SK-N-SH (cell line): ENCODE measurements around the gene CATSPERE. TPM values are rescaled to one million over a fixed set of nuclear protein-coding genes. Genes with fewer than 3 reads are reported as not detected.
"Not testable (repeated sequence)": the region's sequence is repeated elsewhere in the genome, so short reads cannot be mapped to it uniquely, and the experiment has no call there.

Experiments used
- CTCF ChIA-PET: fragments of 300-600, 350-600 bp; formaldehyde crosslinking; extraction: SDS; loops from one replicate; lab custom pipeline; 2021; lab: Yijun Ruan, JAX
- POLR2A ChIA-PET: fragments of 350-600 bp; sonication (Branson Sonifier 250); formaldehyde crosslinking; extraction: SDS; loops from one replicate; lab custom pipeline; 2020; ENCODE audit warnings: antibody characterized with exemption, inconsistent platforms; lab: Yijun Ruan, JAX
- DNase-seq: peaks from one replicate; pipeline ENCODE4 v3.0.0; 2012
- H2AFZ ChIP-seq: fragments of 200-600 bp; sonication (generic); 2 replicates; pipeline ENCODE4 v1.8.1; 2016; ENCODE audit warnings: antibody characterized with exemption, mild to moderate bottlenecking, low read depth
- H3F3A ChIP-seq: fragments of 200-600 bp; sonication (generic); replicated peaks from 2 replicates; pipeline ENCODE3; 2016; ENCODE audit warnings: antibody characterized with exemption, mild to moderate bottlenecking; ENCODE audit not compliant: insufficient read depth
- H3K27ac ChIP-seq, 2 experiments: fragments of 200-500 bp in 1 of 2; fragments of 200-600 bp in 1 of 2; sonication (Bioruptor generic) in 1 of 2; sonication (generic), shearing (Covaris generic) in 1 of 2; 2 replicates each; pipeline versions ENCODE4 v1.5.1 to v1.6.1; 2014 to 2016; ENCODE audit warnings: low read depth in 2 of 2, inconsistent platforms in 1 of 2, low read length in 1 of 2, mild to moderate bottlenecking in 1 of 2, mixed read lengths in 1 of 2
- H3K27me3 ChIP-seq: fragments of 200-600 bp; sonication (generic), shearing (Covaris generic); 2 replicates; pipeline ENCODE4 v1.6.1; 2016; ENCODE audit warnings: mixed run types; ENCODE audit not compliant: insufficient read depth
- H3K36me3 ChIP-seq, 2 experiments: fragments of 200-500 bp in 1 of 2; fragments of 200-600 bp in 1 of 2; sonication (Bioruptor generic) in 1 of 2; sonication (generic) in 1 of 2; replicated peaks in 1 of 2; 2 replicates each; pipeline versions ENCODE3 to v1.5.1; 2014 to 2016; ENCODE audit warnings: low read length in 1 of 2, mild to moderate bottlenecking in 1 of 2; ENCODE audit not compliant: insufficient read depth in 2 of 2, control insufficient read depth in 1 of 2
- H3K4me1 ChIP-seq, 2 experiments: fragments of 200-500 bp in 1 of 2; fragments of 200-600 bp in 1 of 2; sonication (Bioruptor generic) in 1 of 2; sonication (generic), shearing (Covaris generic) in 1 of 2; 2 replicates each; pipeline versions ENCODE4 v1.5.1 to v1.6.1; 2014 to 2016; ENCODE audit warnings: low read depth in 1 of 2, low read length in 1 of 2, mixed run types in 1 of 2; ENCODE audit not compliant: insufficient read depth in 2 of 2, control insufficient read depth in 1 of 2
- H3K4me2 ChIP-seq: fragments of 200-600 bp; sonication (generic), shearing (Covaris generic); 2 replicates; pipeline ENCODE4 v1.6.1; 2017; ENCODE audit warnings: mixed run types
- H3K4me3 ChIP-seq, 2 experiments: fragments of 200-500 bp in 1 of 2; fragments of 200-600 bp in 1 of 2; sonication (Bioruptor generic) in 1 of 2; sonication (generic), shearing (Covaris generic) in 1 of 2; 2 replicates each; pipeline versions ENCODE4 v1.5.1 to v1.8.1; 2014 to 2016; ENCODE audit warnings: low read depth in 2 of 2, inconsistent platforms in 1 of 2, low read length in 1 of 2, mild to moderate bottlenecking in 1 of 2, mixed read lengths in 1 of 2, moderate library complexity in 1 of 2
- H3K79me2 ChIP-seq: fragments of 200-600 bp; sonication (generic); 2 replicates; pipeline ENCODE4 v1.8.1; 2017; ENCODE audit warnings: mild to moderate bottlenecking; ENCODE audit not compliant: insufficient read depth
- H3K9ac ChIP-seq: fragments of 200-600 bp; sonication (generic); 2 replicates; pipeline ENCODE4 v1.6.1; 2017; ENCODE audit warnings: mixed run types
- H3K9me2 ChIP-seq: fragments of 200-600 bp; sonication (generic); 2 replicates; pipeline ENCODE4 v1.6.1; 2017; ENCODE audit warnings: mixed run types
- H3K9me3 ChIP-seq: fragments of 200-600 bp; sonication (generic); 2 replicates; pipeline ENCODE4 v1.6.1; 2017; ENCODE audit warnings: mixed run types, mild to moderate bottlenecking, moderate library complexity
- H4K20me1 ChIP-seq: fragments of 200-600 bp; sonication (generic); 2 replicates; pipeline ENCODE4 v1.6.1; 2017; ENCODE audit warnings: mild to moderate bottlenecking, mixed run types; ENCODE audit not compliant: insufficient read depth
- FOSL2 ChIP-seq: IDR thresholded peaks from 2 replicates; pipeline ENCODE4 v1.4.0; 2012; ENCODE audit warnings: low read depth, mild to moderate bottlenecking, moderate library complexity, borderline replicate concordance
- FOXJ3 ChIP-seq: sonication (generic); formaldehyde crosslinking; IDR thresholded peaks from 2 replicates; pipeline ENCODE4 v1.5.1; 2020; ENCODE audit warnings: mild to moderate bottlenecking, missing genetic modification reagents
- MXI1 ChIP-seq: IDR thresholded peaks from 2 replicates; pipeline ENCODE4 v1.6.1; 2012; ENCODE audit warnings: mild to moderate bottlenecking, low read depth, low read length, improper control_type of control experiment
- RFX5 ChIP-seq: IDR thresholded peaks from 2 replicates; pipeline ENCODE4 v1.6.1; 2012; ENCODE audit warnings: mild to moderate bottlenecking, improper control_type of control experiment, low read length
- RXRA ChIP-seq: IDR thresholded peaks from 2 replicates; pipeline ENCODE4 v1.4.0; 2012; ENCODE audit warnings: low read depth, mild to moderate bottlenecking, borderline replicate concordance
- SIN3A ChIP-seq: IDR thresholded peaks from 2 replicates; pipeline ENCODE4 v1.6.1; 2012; ENCODE audit warnings: low read depth, mild to moderate bottlenecking, low read length, moderate library complexity, borderline replicate concordance
- WGBS: methylation state at CpG from one replicate; pipeline ENCODE4 v1.1.6; 2017; ENCODE audit warnings: low lambda C conversion rate; 5-methylcytosine and 5-hydroxymethylcytosine counted together
- polyA plus RNA-seq, 3 experiments: library from polyadenylated mRNA; depleted of rRNA; stranded (reverse); fragments of >200 nt; gene quantifications; 2 replicates each; pipeline ENCODE4 v1.2.3, GENCODE V29; 2012
- TF ChIP-seq, protein P1 (sequence below): IDR thresholded peaks from 2 replicates; pipeline ENCODE4 v1.4.0; 2012; ENCODE audit warnings: low read depth, borderline replicate concordance

CATSPERE gene
- polyA plus RNA-seq, 1 of the 3 experiments (the other 2 are of a cell fraction): 0.30 TPM

DNA sequence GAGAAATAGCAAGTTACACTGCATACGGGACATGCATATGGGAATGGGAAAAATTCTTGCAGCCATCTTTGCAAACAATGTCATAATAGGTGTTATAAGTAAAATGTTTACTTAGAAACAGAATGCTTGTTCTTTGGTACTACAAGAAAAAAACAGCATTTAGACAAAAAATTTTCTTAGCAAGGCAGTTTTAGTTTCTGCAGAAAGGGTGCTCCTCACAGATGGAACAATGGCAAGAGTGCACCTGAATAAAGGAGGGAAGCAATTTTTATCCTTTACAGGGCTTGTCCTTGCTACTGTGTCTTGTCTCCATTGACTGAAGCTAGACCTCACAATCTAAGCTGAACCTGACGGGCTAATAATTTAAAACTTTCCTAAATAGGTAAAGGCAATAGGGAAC, 112.7 kb downstream of the CATSPERE start:
- Histone ChIP-seq H3K27ac (no peak overlapping the region), H3K27me3 (no peaks in the 10 kb centered on the region), H2AFZ (no peak overlapping the region), H3F3A (peaks cover 6% of the 10 kb centered on the region), H4K20me1 (no peaks in the 10 kb centered on the region), H3K4me2 (no peak overlapping the region), H3K9ac (no peak overlapping the region), H3K4me1 (no peaks in the 10 kb centered on the region), H3K9me3 (peaks cover 23% of the 10 kb centered on the region), H3K36me3 (no peaks in the 10 kb centered on the region), H3K4me3 (no peak overlapping the region), H3K9me2 (no peaks in the 10 kb centered on the region), H3K79me2 (no peaks in the 10 kb centered on the region)
- no peak for DNase-seq
- TF ChIP-seq MXI1 (no peak), SIN3A (no peak), RXRA (no peak), RFX5 (no peak), FOXJ3 (CRISPR knock-in tag) (no peak)
- 37% methylated on average over 2 of the region's 2 CpGs for WGBS
- CTCF ChIA-PET: no interaction called here
- POLR2A ChIA-PET: no interaction called here

DNA sequence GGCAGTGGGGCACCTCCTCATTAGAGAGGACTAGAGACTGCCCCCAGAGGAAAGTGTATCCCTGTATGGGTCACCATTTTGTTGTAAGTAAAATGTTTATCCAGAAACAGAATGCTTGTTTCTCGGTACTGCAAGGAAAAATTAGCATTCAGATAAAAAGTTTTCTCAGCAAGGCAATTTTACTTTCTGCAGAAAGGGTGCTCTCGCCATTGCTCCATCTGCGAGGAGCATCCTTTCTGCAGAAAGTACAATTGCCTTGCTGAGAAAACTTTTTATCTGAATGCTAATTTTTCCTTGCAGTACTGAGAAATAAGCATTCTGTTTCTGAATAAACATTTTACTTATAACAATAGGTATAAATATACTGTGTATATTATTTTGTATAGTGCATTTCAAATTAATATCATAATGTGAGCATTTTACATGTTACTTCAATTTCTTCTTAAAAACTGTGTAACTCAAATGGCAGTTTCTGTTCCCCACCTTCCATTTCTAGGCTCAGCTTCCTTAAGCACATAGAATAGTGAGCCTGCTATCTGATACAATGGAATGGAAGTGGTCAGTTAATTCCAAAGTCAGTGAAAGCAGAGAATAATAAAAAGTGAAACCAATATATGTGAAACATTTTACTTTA, 115.3 kb downstream of the CATSPERE start:
- Histone ChIP-seq H3K9ac (no peak overlapping the region), H3K4me1 (no peaks in the 10 kb centered on the region), H3K4me2 (no peak overlapping the region), H4K20me1 (no peaks in the 10 kb centered on the region), H3K27me3 (no peaks in the 10 kb centered on the region), H3K27ac (no peak overlapping the region), H2AFZ (no peak overlapping the region), H3K9me3 (peaks cover 30% of the 10 kb centered on the region), H3K36me3 (no peaks in the 10 kb centered on the region), H3K79me2 (no peaks in the 10 kb centered on the region), H3K9me2 (no peaks in the 10 kb centered on the region), H3F3A (peaks cover 6% of the 10 kb centered on the region), H3K4me3 (no peak overlapping the region)
- TF ChIP-seq, protein P1, sequence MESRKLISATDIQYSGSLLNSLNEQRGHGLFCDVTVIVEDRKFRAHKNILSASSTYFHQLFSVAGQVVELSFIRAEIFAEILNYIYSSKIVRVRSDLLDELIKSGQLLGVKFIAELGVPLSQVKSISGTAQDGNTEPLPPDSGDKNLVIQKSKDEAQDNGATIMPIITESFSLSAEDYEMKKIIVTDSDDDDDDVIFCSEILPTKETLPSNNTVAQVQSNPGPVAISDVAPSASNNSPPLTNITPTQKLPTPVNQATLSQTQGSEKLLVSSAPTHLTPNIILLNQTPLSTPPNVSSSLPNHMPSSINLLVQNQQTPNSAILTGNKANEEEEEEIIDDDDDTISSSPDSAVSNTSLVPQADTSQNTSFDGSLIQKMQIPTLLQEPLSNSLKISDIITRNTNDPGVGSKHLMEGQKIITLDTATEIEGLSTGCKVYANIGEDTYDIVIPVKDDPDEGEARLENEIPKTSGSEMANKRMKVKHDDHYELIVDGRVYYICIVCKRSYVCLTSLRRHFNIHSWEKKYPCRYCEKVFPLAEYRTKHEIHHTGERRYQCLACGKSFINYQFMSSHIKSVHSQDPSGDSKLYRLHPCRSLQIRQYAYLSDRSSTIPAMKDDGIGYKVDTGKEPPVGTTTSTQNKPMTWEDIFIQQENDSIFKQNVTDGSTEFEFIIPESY: no peak
- no peak for TF ChIP-seq FOSL2
- DNase-seq: no peak
- CTCF ChIA-PET: interaction anchor here (0.9 kb wide), 1 partner anchor 221 kb away, joined by 3 read pairs; no protein-coding TSS in a partner anchor
- POLR2A ChIA-PET: no interaction called here
- 56% methylated on average over 3 of the region's 3 CpGs for WGBS

DNA sequence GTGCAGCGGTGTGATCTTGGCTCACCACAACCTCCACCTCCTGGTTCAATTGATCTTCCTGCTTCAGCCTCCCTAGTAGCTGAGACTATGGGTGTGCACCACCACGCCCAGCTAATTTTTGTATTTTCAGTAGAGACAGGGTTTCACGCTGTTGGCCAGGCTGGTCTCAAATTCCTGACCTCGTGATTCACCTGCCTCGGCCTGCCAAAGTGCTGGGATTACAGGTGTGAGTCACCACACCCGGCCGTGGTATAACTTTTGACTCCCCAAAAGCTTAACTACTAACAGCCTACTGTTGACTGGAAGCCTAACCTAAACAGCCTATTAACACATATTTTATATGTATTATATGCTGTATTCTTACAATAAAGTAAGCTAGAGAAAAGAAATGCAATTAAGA, 117.1 kb downstream of the CATSPERE start:
- WGBS: 56% methylated on average over 7 of the region's 7 CpGs
- H3K27me3 ChIP-seq, H3K4me2 ChIP-seq, H3K79me2 ChIP-seq, DNase-seq, H4K20me1 ChIP-seq, H3K27ac ChIP-seq, POLR2A ChIA-PET, H3F3A ChIP-seq, H3K4me1 ChIP-seq, H3K36me3 ChIP-seq, H2AFZ ChIP-seq, H3K9me2 ChIP-seq, H3K4me3 ChIP-seq, H3K9ac ChIP-seq, CTCF ChIA-PET: not testable (repeated sequence)
- H3K9me3 ChIP-seq: peaks cover 30% of the 10 kb centered on the region
